GM18858 (cell line): ENCODE results near the gene HMX1.

Experiments used
- ATAC-seq: cut with Tn5 transposase; IDR thresholded peaks from one replicate; pipeline ENCODE4 v1.9.1; 2021; ENCODE audit not compliant: unreplicated experiment

The HMX1 gene

GRCh38 chr4:8893227-8893623 is 21.6 kb upstream of the HMX1 start:
- ATAC-seq, result no peak

DNA sequence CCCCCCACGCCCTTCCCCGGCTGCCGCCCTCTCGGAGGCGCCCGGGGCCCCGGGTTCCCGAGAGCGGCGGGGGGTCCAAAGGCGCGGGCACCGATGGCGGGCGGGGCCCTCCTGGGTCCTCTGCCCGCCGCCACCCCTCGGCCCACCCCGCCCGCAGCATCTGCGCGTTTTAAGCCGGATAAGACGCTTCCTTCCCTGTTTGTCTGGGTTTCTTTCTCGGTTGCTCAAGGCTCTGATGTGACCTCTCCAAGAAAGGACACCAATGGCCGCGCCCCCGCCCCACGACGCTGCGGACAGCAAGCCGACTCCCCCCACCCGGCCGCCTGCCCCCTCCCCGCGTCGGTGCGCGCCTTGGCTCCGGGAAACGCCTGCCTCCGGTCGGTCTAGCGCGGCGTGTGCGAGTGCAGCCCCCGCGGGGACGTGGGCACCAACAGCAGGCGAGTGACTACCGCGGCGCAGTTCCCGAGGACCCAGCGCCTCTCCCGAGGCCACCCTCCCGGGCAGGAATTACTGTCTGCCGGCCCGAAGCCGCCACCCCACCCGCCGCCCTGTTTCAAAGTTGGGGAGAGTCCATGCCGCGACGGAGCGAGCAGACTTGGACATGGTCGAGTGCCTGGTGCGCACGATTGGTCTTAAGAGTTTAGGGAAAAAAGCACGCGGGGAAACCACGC is 21.1 kb upstream of the HMX1 start:
- no peak for ATAC-seq

DNA sequence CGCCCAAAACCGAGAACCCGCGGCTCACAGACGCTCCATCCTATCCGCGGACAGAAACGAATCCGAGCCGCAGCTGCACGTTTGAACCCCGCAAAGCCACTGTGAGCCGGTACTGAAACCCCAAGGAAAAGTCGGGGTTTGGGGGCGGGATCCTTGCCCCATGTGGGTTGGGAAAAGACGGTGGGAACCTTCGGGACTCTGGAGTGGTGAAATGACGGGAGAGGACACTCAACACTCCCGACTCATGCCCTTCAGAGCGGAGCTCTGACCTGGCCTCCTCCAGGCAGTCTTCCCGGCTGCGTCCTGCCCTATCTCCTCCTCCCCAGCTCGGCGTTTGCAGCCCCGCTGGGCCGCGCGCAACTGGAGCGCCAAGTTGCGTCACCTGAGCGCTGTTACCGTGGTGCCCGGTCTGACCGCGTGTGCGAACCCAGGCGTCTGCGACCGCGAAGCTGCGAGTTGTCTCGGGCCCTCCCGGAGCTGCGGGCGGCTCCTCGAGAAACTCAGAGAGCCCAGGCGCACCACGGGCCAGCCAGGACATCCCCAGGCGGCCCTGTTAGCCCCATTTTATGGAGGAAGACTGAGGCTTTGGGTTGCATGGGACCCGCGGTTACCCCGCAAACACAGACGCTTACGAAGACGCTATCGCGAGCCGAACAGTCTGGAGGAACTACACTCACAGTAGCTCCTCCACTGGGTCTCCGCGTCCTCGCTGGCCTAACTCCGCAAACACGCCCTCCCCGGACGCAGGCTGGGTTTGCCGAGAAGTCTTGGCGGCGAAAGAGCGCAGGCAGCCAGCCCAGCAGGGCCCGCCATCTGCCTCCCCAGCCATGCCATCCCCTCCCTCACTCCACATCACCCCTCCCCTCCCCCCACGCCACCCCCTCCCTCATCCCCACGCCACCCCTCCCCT is 20.3 kb upstream of the HMX1 start:
- ATAC-seq, result no peak

GRCh38 chr4:8891255-8891645 is 19.6 kb upstream of the HMX1 start:
- no peak for ATAC-seq

DNA sequence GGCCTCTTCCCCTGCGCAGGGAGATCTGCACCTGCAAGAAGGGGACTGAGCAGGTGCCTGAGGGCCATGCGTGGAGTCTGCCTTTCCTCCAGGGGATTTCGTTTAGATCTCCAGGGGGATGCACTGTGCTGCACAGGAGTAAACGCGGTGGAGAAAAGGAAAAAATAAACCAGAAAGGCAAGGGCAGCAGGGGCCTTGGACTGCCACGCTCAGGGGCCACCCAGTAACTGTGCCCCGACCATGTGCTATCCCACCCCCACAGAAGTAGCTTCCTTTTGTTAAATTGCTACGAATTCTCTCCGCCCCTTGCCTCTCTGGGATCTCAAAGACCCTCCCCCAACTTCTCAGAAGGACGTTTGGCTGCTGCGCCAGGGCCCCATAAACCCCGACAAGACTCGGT is 17.2 kb upstream of the HMX1 start:
- ATAC-seq, result no peak

DNA sequence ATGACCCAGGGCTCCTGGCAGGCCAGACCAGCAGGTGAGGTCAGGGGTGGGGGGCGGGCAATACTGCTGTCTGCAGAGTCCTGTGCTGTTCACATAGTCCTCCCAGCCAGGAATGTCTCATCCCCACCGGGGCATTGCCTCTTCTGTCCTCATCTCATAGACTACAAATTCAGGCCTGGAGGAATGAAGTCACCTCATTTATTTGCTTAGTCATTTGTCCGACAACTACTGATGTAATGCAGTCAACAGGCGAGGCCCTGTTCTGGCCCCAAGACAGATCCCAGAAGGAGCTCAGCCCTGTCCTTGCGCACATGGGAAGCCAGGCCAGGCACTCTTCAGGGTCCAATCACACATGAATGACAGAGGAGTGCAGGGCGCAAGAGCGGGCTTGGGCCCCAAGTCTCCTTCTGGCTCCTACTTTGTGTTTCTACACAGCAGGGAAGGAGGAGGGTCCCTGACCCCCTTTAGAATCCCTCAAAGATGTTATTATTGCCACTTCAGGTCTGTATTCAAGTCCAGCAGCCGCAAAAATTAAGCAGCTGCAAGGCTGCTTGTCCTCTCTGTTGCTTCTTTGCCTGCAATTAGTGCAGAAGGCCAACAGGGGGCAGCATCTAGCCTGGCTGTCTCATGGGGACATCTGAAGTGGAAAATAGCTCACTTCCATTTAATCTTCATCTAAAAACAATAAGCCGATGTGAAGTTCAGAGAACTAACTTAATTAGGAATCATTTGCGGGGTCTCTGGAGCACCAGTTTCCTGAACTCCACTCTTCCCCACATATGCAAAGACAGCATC is 15.2 kb upstream of the HMX1 start:
- no peak for ATAC-seq

- ATAC-seq, result no peak
Observed at GRCh38 chr4:8882239-8882638, 10.6 kb upstream of the HMX1 start.

DNA sequence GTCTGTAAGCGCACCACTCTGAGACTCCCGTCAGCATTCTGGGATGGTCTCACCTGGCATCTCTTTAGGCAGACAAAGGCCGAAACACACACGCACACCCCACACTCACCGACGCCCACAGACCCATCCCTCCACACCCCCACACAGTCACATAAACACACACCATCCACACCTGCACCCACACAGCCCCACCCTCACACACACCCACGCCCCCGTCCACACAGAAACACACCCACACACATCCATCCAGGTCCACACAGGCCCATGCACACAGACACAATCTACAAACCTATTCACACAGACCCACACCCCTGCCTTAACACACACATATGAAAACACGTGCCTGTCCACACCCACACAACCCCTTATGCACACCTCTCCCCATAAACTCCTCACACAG is 9.2 kb upstream of the HMX1 start:
- no peak for ATAC-seq

DNA sequence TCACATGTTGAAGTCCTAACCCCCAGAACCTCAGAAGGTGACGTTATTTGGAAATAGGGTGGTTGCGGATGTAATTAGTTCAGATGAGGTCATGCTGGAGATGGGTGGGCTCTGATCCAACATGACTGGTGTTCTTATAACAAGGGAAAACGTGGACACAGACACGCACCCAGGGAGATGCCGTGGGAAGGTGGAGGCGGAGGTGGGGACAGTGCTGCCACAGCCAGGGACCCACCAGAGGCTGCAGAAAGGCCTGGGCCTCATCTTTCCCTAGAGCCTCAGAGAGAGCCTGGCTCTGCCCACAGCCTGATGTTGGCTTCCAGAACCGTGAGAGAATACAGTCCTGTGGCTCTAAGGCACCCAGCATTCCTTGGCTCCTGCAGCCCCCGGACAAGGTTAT is 7.9 kb upstream of the HMX1 start:
- no peak for ATAC-seq

GRCh38 chr4:8878421-8878820 is 6.8 kb upstream of the HMX1 start:
- ATAC-seq, result no peak

DNA sequence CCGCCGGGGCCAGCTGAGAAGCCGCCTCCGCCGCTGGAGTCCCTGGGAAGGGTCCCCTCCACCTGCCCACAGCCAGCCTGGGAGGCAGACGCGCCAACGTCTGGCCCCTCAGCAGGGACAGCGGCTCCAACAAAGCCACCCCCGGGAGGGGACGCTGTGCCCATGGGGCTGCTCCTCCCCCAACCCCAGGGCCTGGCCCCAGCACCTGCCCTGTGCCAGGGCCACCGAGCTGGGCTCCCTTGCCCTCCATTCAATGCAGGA is 6.1 kb upstream of the HMX1 start:
- no peak for ATAC-seq

GRCh38 chr4:8876982-8877779 is 5.5 kb upstream of the HMX1 start:
- no peak for ATAC-seq

- ATAC-seq, result no peak
Observed at GRCh38 chr4:8874896-8875680, 3.4 kb upstream of the HMX1 start.

- ATAC-seq, result no peak
Observed at GRCh38 chr4:8874003-8874895, 2.6 kb upstream of the HMX1 start.

DNA sequence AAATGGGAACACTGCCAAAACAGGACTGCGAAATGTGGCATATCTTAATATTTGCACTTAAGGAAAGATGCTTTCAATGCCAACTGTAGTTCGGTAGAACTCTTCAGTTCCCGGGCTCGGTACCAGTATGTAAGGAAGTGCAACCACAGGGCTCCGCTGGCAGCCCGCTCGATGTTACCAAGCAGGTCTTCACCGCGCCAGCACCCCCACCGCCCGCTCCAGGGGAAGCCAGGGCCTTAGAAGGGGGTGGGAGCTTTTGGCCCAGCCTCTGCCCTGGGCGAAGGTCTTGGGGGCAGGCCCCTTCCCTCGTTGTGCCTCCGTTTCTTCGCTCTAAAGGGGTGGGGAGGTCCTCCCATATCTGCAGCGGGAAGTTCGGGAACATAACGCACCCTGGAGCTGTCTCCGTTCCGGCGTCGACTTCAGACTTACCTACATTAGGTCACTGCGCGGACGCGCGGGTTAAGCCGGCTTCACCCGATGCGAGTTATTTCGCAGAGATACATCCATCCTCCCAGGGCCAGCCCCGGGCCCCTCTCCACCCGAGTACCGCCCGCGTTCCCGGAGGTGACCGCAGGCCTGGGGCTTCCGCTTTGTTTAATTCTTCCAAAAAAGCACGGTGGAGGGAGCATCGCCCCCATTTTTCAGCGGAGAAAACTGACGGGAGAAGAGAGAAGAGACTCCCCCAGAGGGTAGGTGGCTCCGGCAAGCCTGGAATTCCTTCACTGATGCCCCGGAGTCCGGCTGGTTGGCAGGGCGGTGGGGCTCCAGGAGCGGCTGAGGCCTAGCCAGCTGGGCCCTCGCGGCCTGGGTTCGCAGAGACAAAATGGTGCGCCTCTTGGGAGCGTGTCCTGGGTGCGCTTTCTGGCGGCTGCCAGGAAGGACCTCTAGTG is 1.0 kb upstream of the HMX1 start:
- no peak for ATAC-seq

GRCh38 chr4:8870647-8871416 is 807 bp downstream of the HMX1 start:
- no peak for ATAC-seq

DNA sequence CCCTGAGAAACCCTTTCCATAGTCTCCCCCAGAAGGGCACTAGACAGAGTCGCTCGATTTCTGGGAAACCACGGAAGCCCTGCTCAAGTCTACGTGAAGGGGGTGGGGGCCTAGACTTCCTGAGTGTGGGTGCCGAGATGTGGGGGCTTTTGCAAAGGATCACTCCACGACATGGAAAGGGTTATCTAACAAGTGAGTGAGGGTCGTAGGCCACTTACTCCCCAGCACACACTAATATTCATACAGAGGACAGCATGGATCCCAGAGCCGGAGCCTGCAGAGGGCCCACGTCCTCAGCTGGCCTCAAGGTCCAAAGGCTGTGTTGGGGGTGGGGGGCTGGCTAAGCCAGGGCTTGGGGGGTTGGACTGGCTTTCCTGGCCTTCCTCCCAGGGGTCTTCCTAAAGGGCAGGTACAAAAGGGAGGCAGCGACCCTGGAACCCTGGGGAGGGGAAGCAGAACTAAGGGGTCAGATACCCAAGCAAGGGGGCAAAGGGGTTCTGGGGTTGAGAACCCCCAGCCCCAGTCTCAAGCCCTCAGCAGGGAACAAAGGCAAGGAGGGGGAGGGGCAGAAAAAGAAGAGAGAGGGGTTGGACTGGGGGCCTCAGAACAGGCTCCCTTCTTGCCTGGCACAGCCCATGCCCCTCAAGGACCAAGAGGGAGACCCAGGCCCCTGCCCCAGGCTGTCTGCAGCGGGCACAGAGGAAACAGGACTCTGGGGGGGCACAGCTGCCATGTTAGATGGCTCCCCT is 1.6 kb downstream of the HMX1 start:
- ATAC-seq, result no peak
